AG09319 (cell line): ENCODE results near the gene ZNF436.
A peak's percentile ranks its signal among the peaks of the same experiment; 100 is the strongest.
"Not testable (repeated sequence)": the region's sequence is repeated elsewhere in the genome, so short reads cannot be mapped to it uniquely, and the experiment has no call there.

Experiments
- DNase-seq: peaks from one replicate; pipeline ENCODE4 v3.0.0-alpha.2; 2010; ENCODE audit warnings: low read depth; ENCODE audit errors: extremely low read depth
- CTCF ChIP-seq: IDR thresholded peaks from 2 replicates; pipeline ENCODE4 v1.5.1; 2011; ENCODE audit warnings: low read depth, mild to moderate bottlenecking, inconsistent platforms, low read length, moderate library complexity

The ZNF436 gene

GRCh38 chr1:23381233-23381885 is 11.7 kb upstream of the ZNF436 start:
- no peak for DNase-seq
- no peak for TF ChIP-seq CTCF

- no peak for DNase-seq
- TF ChIP-seq CTCF: no peak
Observed at GRCh38 chr1:23380719-23381118, 11.1 kb upstream of the ZNF436 start.

- not testable (repeated sequence) for DNase-seq
Observed at GRCh38 chr1:23380236-23380635, 10.6 kb upstream of the ZNF436 start.

DNA sequence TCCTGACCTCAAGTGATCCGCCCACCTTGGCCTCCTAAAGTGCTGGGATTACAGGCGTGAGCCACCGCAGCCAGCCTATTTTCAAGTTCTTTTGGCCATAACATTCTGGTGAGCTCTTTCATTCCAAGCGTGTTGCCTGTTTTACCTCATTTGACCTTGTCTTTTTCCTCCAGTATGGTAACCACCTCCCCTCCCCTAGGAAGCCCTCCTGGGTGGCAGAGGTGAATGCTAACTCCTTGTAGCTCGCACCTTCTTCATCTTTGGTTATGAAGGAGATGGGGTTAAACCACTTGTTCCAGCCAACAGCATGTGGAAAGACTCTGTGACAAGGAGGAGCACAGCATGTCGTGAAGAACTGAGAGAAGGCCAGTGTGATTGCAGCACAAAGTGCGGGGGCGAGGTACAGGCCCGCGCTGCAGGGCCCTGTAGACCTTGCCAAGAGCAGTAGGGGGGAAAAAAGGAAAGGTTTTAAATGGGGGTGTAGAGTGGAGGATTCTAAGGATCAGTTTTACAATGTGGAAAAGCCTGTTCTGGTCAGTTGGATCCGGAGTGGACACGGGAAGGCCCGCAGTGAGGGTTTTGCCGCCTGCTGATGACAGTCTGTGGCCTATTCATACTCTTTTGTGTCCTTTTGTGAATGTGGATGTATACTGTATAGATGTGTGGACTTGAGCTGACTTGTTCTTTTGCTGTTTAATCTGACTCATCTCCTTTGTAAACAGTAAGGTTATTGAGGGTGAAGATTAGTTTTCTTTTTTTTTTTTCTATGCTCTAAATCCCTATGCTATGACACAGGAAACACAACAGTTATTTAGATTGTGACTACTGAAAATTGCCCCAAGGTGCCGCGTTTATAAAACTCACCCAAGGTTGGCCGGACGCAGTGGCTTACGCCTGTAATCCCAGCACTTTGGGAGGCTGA is 7.5 kb upstream of the ZNF436 start:
- TF ChIP-seq CTCF: no peak
- peak; percentile 56 for DNase-seq

GRCh38 chr1:23374079-23374735 is 4.6 kb upstream of the ZNF436 start:
- not testable (repeated sequence) for DNase-seq

- no peak for DNase-seq
- no peak for TF ChIP-seq CTCF
Observed at GRCh38 chr1:23371987-23372880, 2.6 kb upstream of the ZNF436 start.

GRCh38 chr1:23370709-23371584 is 1.3 kb upstream of the ZNF436 start:
- DNase-seq: no peak
- TF ChIP-seq CTCF: no peak
